RWPE2 (cell line): Measurements from ENCODE around the gene SPTBN5.

ENCODE experiments used
- ATAC-seq: fragments of 200-7000 bp; cut with Tn5 transposase; 3 replicates; pipeline ENCODE4 v1.9.1; 2021; ENCODE audit warnings: low read depth
- DNase-seq: peaks from one replicate; pipeline ENCODE4 v3.0.0-alpha.2; 2020; ENCODE audit warnings: low spot score
- H3K27ac ChIP-seq: fragments of 450-650 bp; 2 replicates; pipeline ENCODE4 v1.5.1; 2017; ENCODE audit warnings: mild to moderate bottlenecking; ENCODE audit not compliant: poor library complexity, severe bottlenecking
- H3K27me3 ChIP-seq: fragments of 250-450 bp; sonication (Bioruptor Pico); 2 replicates; pipeline ENCODE4 v1.5.1; 2021; ENCODE audit warnings: mild to moderate bottlenecking, moderate library complexity; ENCODE audit not compliant: insufficient read depth, poor library complexity, severe bottlenecking
- H3K36me3 ChIP-seq: fragments of 250-450 bp; sonication (Bioruptor Pico); 2 replicates; pipeline ENCODE4 v1.5.1; 2020; ENCODE audit warnings: low read depth, mild to moderate bottlenecking, moderate library complexity
- H3K4me1 ChIP-seq: fragments of 250-450 bp; sonication (Bioruptor Pico); 2 replicates; pipeline ENCODE4 v1.5.1; 2021; ENCODE audit warnings: mild to moderate bottlenecking, moderate library complexity; ENCODE audit not compliant: insufficient read depth, poor library complexity, severe bottlenecking
- H3K4me3 ChIP-seq: fragments of 250-450 bp; sonication (Bioruptor Pico); 2 replicates; pipeline ENCODE4 v1.5.1; 2021; ENCODE audit warnings: mild to moderate bottlenecking, moderate library complexity; ENCODE audit not compliant: severe bottlenecking
- H3K9me3 ChIP-seq: fragments of 250-450 bp; sonication (Bioruptor Pico); 2 replicates; pipeline ENCODE4 v1.5.1; 2021; ENCODE audit warnings: mild to moderate bottlenecking, moderate library complexity; ENCODE audit not compliant: severe bottlenecking
- TF ChIP-seq, protein P1 (sequence below): fragments of 450-650 bp; IDR thresholded peaks from one replicate; pipeline ENCODE4 v1.5.1; 2017; ENCODE audit warnings: mild to moderate bottlenecking, moderate library complexity; ENCODE audit not compliant: poor library complexity, severe bottlenecking

Gene SPTBN5

GRCh38 chr15:41844814-41845213 lies 49.0 kb downstream of the SPTBN5 start:
- Histone ChIP-seq H3K4me1 (peaks cover 8% of the 10 kb centered on the region), H3K27ac (no peak overlapping the region), H3K27me3 (no peaks in the 10 kb centered on the region), H3K36me3 (0 out of 2 replicates have a peak, but pooled peaks cover 6% of the 10 kb centered on the region), H3K9me3 (no peaks in the 10 kb centered on the region), H3K4me3 (no peak overlapping the region)
- DNase-seq = no peak
- no peak for ATAC-seq
- TF ChIP-seq, protein P1, sequence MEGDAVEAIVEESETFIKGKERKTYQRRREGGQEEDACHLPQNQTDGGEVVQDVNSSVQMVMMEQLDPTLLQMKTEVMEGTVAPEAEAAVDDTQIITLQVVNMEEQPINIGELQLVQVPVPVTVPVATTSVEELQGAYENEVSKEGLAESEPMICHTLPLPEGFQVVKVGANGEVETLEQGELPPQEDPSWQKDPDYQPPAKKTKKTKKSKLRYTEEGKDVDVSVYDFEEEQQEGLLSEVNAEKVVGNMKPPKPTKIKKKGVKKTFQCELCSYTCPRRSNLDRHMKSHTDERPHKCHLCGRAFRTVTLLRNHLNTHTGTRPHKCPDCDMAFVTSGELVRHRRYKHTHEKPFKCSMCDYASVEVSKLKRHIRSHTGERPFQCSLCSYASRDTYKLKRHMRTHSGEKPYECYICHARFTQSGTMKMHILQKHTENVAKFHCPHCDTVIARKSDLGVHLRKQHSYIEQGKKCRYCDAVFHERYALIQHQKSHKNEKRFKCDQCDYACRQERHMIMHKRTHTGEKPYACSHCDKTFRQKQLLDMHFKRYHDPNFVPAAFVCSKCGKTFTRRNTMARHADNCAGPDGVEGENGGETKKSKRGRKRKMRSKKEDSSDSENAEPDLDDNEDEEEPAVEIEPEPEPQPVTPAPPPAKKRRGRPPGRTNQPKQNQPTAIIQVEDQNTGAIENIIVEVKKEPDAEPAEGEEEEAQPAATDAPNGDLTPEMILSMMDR = no peak

DNA sequence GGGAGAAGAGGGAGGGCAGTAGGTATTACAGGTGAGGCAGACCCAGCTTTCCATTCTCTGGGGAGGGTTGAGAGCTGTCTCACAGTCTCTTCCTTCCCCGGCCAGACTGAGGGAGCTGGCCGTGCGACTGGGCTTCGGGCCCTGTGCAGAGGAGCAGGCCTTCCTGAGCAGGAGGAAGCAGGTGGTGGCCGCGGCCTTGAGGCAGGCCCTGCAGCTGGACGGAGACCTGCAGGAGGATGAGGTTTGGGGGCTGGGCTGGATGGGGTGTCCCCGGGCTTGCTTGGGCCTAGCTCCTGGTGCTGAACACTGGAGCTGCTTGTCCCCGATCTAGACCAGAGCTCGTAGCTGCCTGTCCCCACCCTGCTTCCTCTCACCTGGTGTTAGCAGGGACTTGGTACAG lies 50.3 kb downstream of the SPTBN5 start:
- Histone ChIP-seq H3K36me3 (0 out of 2 replicates have a peak, but pooled peaks cover 6% of the 10 kb centered on the region), H3K9me3 (no peaks in the 10 kb centered on the region), H3K27ac (no peak overlapping the region), H3K4me3 (no peak overlapping the region), H3K4me1 (peaks cover 2% of the 10 kb centered on the region), H3K27me3 (no peaks in the 10 kb centered on the region)
- ATAC-seq (no peak; the same call in 2 of the 3 replicates), DNase-seq (no peak)
- TF ChIP-seq, protein P1 = no peak

DNA sequence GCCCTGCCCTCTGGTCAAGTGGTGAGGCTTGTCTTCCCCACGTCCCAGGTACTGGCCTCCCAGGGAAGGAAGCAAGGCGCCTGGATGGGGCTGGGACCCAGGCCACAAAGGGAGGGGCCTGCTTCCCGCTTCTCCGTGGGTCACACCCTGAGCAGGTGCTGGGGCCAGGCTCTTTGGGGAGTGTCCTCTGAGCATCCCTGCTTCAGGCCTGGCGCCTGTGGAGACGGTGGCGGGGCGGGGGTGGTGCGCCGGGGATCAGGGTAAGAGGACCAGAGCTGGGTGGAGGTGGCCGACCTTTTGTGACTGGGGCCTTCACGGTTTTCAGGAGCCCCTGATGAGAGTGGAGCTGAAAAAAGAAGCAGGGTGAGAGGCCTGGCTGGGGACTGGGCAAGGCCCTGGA lies 51.6 kb downstream of the SPTBN5 start:
- no peaks in the 10 kb centered on the region for H3K27me3 ChIP-seq
- H3K27ac ChIP-seq = no peak overlapping the region
- H3K4me3 ChIP-seq = no peak overlapping the region
- no peak for DNase-seq
- TF ChIP-seq, protein P1 = no peak
- H3K9me3 ChIP-seq = no peaks in the 10 kb centered on the region
- peaks cover 7% of the 10 kb centered on the region for H3K4me1 ChIP-seq
- peaks cover 12% of the 10 kb centered on the region; the same call in 1 of the 2 replicates for H3K36me3 ChIP-seq
- no peak for ATAC-seq

DNA sequence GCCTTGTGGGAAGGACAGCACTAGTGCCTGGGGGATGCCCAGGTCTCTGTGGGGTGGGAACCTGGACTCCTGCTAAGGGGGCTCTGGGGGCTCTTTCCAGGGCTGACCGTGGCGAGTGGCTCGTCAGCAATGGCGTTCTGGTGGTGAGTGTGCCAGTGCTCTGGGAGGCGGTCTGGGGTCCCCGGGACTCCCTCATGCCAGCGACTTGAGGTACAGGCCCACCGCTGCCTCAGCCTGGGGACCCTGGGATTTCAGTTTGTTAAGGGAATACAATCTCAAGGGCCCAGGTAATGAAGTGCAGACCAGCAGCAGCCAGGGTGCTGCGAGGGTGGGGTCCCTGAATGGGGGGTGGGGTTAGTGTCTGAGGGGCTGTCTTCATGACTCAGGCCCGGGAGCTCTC lies 52.7 kb downstream of the SPTBN5 start:
- H3K27ac ChIP-seq = no peak overlapping the region
- H3K36me3 ChIP-seq = peaks cover 12% of the 10 kb centered on the region; the same call in 1 of the 2 replicates
- no peak for DNase-seq
- H3K4me3 ChIP-seq = no peak overlapping the region
- TF ChIP-seq, protein P1 = no peak
- no peaks in the 10 kb centered on the region for H3K9me3 ChIP-seq
- H3K27me3 ChIP-seq = no peaks in the 10 kb centered on the region
- ATAC-seq = no peak
- peaks cover 7% of the 10 kb centered on the region for H3K4me1 ChIP-seq

GRCh38 chr15:41840673-41841072 lies 53.2 kb downstream of the SPTBN5 start:
- Histone ChIP-seq H3K27ac (no peak overlapping the region), H3K36me3 (peaks cover 12% of the 10 kb centered on the region; the same call in 1 of the 2 replicates), H3K27me3 (no peaks in the 10 kb centered on the region), H3K9me3 (no peaks in the 10 kb centered on the region), H3K4me1 (peaks cover 7% of the 10 kb centered on the region), H3K4me3 (no peak overlapping the region)
- TF ChIP-seq, protein P1 = no peak
- no peak for ATAC-seq
- DNase-seq = no peak
